C4-2B (cell line): ENCODE measurements around the gene CDH23.

Experiments
- ZFX ChIP-seq: fragments of 450-650 bp; IDR thresholded peaks from 2 replicates; pipeline ENCODE4 v1.6.1; 2017
- TF ChIP-seq, protein P1 (sequence below): fragments of 450-650 bp; conservative IDR thresholded peaks from 2 replicates; pipeline ENCODE4 v1.5.1; 2017; ENCODE audit warnings: mild to moderate bottlenecking

DNA sequence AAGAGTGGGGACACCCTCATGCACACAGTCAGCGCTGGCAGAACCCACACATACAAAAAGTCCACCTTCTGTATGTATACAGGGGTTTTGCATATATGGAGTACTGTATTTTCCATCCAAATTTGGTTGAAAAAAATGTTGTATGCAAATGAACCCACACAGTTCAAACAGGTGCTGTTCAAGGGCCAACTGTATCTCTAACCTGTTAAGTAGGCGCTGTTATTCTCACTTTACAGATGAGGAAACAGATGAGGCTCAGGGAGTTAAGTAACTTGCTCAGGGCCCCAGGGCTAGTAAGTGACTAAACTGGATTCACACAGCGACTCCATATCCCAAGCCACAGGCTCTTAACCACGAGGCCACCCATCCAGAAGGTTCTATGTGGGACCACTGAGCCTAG is 252.9 kb downstream of the CDH23 start:
- TF ChIP-seq, protein P1, sequence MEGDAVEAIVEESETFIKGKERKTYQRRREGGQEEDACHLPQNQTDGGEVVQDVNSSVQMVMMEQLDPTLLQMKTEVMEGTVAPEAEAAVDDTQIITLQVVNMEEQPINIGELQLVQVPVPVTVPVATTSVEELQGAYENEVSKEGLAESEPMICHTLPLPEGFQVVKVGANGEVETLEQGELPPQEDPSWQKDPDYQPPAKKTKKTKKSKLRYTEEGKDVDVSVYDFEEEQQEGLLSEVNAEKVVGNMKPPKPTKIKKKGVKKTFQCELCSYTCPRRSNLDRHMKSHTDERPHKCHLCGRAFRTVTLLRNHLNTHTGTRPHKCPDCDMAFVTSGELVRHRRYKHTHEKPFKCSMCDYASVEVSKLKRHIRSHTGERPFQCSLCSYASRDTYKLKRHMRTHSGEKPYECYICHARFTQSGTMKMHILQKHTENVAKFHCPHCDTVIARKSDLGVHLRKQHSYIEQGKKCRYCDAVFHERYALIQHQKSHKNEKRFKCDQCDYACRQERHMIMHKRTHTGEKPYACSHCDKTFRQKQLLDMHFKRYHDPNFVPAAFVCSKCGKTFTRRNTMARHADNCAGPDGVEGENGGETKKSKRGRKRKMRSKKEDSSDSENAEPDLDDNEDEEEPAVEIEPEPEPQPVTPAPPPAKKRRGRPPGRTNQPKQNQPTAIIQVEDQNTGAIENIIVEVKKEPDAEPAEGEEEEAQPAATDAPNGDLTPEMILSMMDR: no peak
- TF ChIP-seq ZFX: no peak
